Trophoblast cell (in vitro differentiated cells and primary cell): ENCODE data around the gene RIOK3.

Experiments used
- DNase-seq, 2 donors: peaks; one replicate each; pipeline ENCODE4 v3.0.0-alpha.2; 2016
- H2AFZ ChIP-seq: 2 replicates; pipeline ENCODE4 v1.6.1; 2013; ENCODE audit warnings: low read length, moderate library complexity, mild to moderate bottlenecking; ENCODE audit not compliant: insufficient read depth, poor library complexity
- H2AK5ac ChIP-seq: 2 replicates; pipeline ENCODE4 v1.6.1; 2013; ENCODE audit warnings: mild to moderate bottlenecking, low read length
- H2BK120ac ChIP-seq: 2 replicates; pipeline ENCODE4 v1.6.1; 2013; ENCODE audit warnings: low read length, mild to moderate bottlenecking, moderate library complexity; ENCODE audit not compliant: insufficient read depth, poor library complexity
- H2BK12ac ChIP-seq: 2 replicates; pipeline ENCODE4 v1.6.1; 2013; ENCODE audit warnings: mild to moderate bottlenecking, low read length, moderate library complexity
- H2BK5ac ChIP-seq: 2 replicates; pipeline ENCODE4 v1.6.1; 2013; ENCODE audit warnings: low read length, low read depth, moderate library complexity, mild to moderate bottlenecking; ENCODE audit not compliant: poor library complexity
- H3K14ac ChIP-seq: 2 replicates; pipeline ENCODE4 v1.6.1; 2013; ENCODE audit warnings: mild to moderate bottlenecking, low read length
- H3K18ac ChIP-seq: 2 replicates; pipeline ENCODE4 v1.6.1; 2013; ENCODE audit warnings: mild to moderate bottlenecking, low read length
- H3K23ac ChIP-seq: 2 replicates; pipeline ENCODE4 v1.6.1; 2013; ENCODE audit warnings: low read length
- H3K27ac ChIP-seq: 2 replicates; pipeline ENCODE4 v1.5.1; 2013; ENCODE audit warnings: low read depth, mild to moderate bottlenecking, inconsistent platforms, low read length, moderate library complexity
- H3K27me3 ChIP-seq: 2 replicates; pipeline ENCODE4 v1.6.1; 2013; ENCODE audit warnings: inconsistent platforms, mild to moderate bottlenecking, low read length, moderate library complexity; ENCODE audit not compliant: insufficient read depth
- H3K36me3 ChIP-seq, 2 experiments: 1 replicate in 1 of 2; 2 replicates in 1 of 2; pipeline ENCODE4 v1.6.1; 2013; ENCODE audit warnings: low read length in 2 of 2, mild to moderate bottlenecking in 2 of 2, moderate library complexity in 1 of 2; ENCODE audit not compliant: insufficient read depth in 2 of 2, control insufficient read depth in 1 of 2
- H3K4ac ChIP-seq: 2 replicates; pipeline ENCODE4 v1.6.1; 2013; ENCODE audit warnings: low read depth, mild to moderate bottlenecking, low read length, moderate library complexity
- H3K4me1 ChIP-seq, 2 experiments: 1 replicate in 1 of 2; 2 replicates in 1 of 2; pipeline ENCODE4 v1.6.1; 2013; ENCODE audit warnings: low read length in 2 of 2, mild to moderate bottlenecking in 2 of 2, moderate library complexity in 1 of 2; ENCODE audit not compliant: insufficient read depth in 2 of 2, control insufficient read depth in 1 of 2
- H3K4me2 ChIP-seq: 2 replicates; pipeline ENCODE4 v1.6.1; 2013; ENCODE audit warnings: inconsistent platforms, mild to moderate bottlenecking, low read length, moderate library complexity
- H3K4me3 ChIP-seq: 2 replicates; pipeline ENCODE4 v1.5.1; 2013; ENCODE audit warnings: mild to moderate bottlenecking, low read depth, low read length, inconsistent platforms
- H3K79me1 ChIP-seq: one replicate; pipeline ENCODE4 v1.6.1; 2013; ENCODE audit warnings: low read length
- H3K79me2 ChIP-seq: 2 replicates; pipeline ENCODE4 v1.6.1; 2013; ENCODE audit warnings: low read length, mild to moderate bottlenecking; ENCODE audit not compliant: control insufficient read depth, insufficient read depth, poor library complexity
- H3K9ac ChIP-seq: 2 replicates; pipeline ENCODE4 v1.6.1; 2013; ENCODE audit warnings: mild to moderate bottlenecking, low read length
- H3K9me3 ChIP-seq: 2 replicates; pipeline ENCODE4 v1.6.1; 2013; ENCODE audit warnings: low read depth, mild to moderate bottlenecking, control low read depth, inconsistent platforms, low read length; ENCODE audit not compliant: insufficient read depth
- H4K12ac ChIP-seq: 2 replicates; pipeline ENCODE4 v1.6.1; 2013; ENCODE audit warnings: low read depth, mild to moderate bottlenecking, low read length, moderate library complexity
- H4K8ac ChIP-seq: 2 replicates; pipeline ENCODE4 v1.6.1; 2013; ENCODE audit warnings: low read depth, mild to moderate bottlenecking, low read length, moderate library complexity
- H4K91ac ChIP-seq: one replicate; pipeline ENCODE4 v1.6.1; 2013; ENCODE audit warnings: low read depth, mild to moderate bottlenecking, low read length, moderate library complexity
- WGBS: extraction: QIAGEN DNeasy Blood & Tissue Kit; methylation state at CpG from one replicate; pipeline ENCODE4 v1.1.7; 2013; ENCODE audit warnings: missing lambda C conversion rate; ENCODE audit not compliant: insufficient read length, insufficient coverage; ENCODE audit errors: extremely low coverage; 5-methylcytosine and 5-hydroxymethylcytosine counted together

The RIOK3 gene

DNA sequence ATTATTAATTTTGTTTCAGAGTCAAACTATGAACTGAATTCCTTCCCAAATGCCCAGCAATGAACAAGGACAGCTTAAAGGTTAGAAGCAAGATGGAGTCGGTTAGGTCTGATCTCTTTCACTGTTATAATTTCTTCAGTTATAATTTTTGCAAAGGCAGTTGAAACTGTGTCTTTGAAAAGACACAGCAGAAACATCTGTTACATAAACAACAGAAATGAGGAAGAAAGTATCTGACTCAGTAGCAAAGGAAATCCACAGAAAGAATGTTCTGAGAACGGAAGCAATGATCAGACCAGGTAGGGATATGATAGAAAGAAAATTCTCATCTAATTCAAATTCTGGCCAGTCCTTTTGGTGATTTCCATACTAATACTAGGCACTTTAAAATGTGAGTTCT lies 45.0 kb downstream of the RIOK3 start:
- Histone ChIP-seq H2AFZ (no peak overlapping the region), H3K9me3 (no peaks in the 10 kb centered on the region), H3K4me2 (no peak overlapping the region), H3K14ac (no peak overlapping the region), H3K79me1 (peaks cover 3% of the 10 kb centered on the region), H3K27ac (no peak overlapping the region), H3K18ac (no peak overlapping the region), H2BK12ac (no peak overlapping the region), H3K4me3 (no peak overlapping the region), H2BK120ac (no peak overlapping the region), H3K27me3 (no peaks in the 10 kb centered on the region), H3K79me2 (peaks cover 2% of the 10 kb centered on the region), H3K4me1 (no peaks in the 10 kb centered on the region), H4K12ac (no peak overlapping the region), H4K91ac (no peak overlapping the region), H3K36me3 (no peaks in the 10 kb centered on the region), H2AK5ac (no peak overlapping the region), H2BK5ac (no peak overlapping the region), H3K23ac (no peak overlapping the region), H3K9ac (no peak overlapping the region), H4K8ac (no peak overlapping the region), H3K4ac (no peak overlapping the region)
- no peak for DNase-seq
- WGBS, result no CpG with 5 or more reads among the region's 2 CpGs

DNA sequence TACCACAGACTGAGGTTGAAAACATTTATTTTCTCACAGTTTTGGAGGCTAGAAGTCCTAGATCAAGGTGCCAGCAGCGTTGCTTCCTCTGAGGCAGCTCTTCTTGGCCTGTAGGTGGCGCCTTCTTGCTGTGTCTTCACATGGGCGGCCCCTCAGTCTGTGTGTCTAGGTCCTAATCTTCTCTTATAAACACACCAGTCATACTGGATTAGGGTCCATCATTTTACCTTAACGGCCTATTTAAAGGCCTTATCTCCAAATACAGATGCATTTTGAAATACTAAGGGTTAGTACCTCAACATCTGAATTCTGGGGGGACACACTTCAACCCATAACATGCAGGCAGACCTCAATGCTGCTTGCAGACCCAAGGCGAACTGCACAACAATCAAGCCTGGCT lies 45.8 kb downstream of the RIOK3 start:
- no peaks in the 10 kb centered on the region for H3K9me3 ChIP-seq
- no peak overlapping the region for H3K4ac ChIP-seq
- H2AK5ac ChIP-seq, result no peak overlapping the region
- peaks cover 8% of the 10 kb centered on the region for H3K79me1 ChIP-seq
- H2AFZ ChIP-seq, result no peak overlapping the region
- no peak overlapping the region for H3K9ac ChIP-seq
- H3K27ac ChIP-seq, result no peak overlapping the region
- H4K12ac ChIP-seq, result no peak overlapping the region
- H3K79me2 ChIP-seq, result peaks cover 6% of the 10 kb centered on the region
- no peak overlapping the region for H2BK5ac ChIP-seq
- H4K91ac ChIP-seq, result no peak overlapping the region
- H3K4me3 ChIP-seq, result no peak overlapping the region
- no peak overlapping the region for H3K18ac ChIP-seq
- no peak overlapping the region for H2BK12ac ChIP-seq
- WGBS, result no CpG with 5 or more reads among the region's 5 CpGs
- peak; percentile 76 to 89 for DNase-seq
- H3K27me3 ChIP-seq, result no peaks in the 10 kb centered on the region
- no peaks in the 10 kb centered on the region for H3K36me3 ChIP-seq
- H3K23ac ChIP-seq, result no peak overlapping the region
- H3K4me2 ChIP-seq, result no peak overlapping the region
- H4K8ac ChIP-seq, result no peak overlapping the region
- H3K14ac ChIP-seq, result no peak overlapping the region
- no peaks in the 10 kb centered on the region for H3K4me1 ChIP-seq
- no peak overlapping the region for H2BK120ac ChIP-seq

DNA sequence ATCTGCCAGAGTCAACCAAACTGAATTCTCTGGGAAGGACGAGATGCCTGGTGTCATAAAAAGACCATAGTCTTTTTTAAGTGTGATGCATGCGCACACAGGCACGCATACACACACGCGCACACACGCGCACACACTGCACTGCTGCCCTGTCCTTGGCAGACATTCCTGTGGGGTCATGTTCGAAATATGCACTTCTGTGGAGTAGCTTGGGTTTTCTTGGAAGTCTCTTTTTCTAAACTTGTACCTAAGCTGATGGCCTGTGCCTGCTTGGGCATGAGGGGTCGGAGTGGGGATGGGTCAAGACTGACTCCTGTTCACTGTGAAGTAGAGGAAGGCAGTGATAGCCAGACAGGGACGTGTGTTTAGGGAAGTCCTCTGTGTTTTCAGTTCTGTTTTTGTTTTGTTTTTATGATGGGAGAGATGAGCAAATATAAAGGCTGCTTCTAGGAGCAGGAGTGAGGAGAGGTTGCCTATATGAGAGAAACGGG lies 46.2 kb downstream of the RIOK3 start:
- no peak overlapping the region for H3K4me3 ChIP-seq
- peak; percentile 50 to 65 for DNase-seq
- peaks cover 0 to 2% of the 10 kb centered on the region in 2 experiments for H3K4me1 ChIP-seq
- no peak overlapping the region for H3K4ac ChIP-seq
- no peak overlapping the region for H3K23ac ChIP-seq
- H2BK12ac ChIP-seq, result no peak overlapping the region
- no peak overlapping the region for H3K18ac ChIP-seq
- no peak overlapping the region for H3K9ac ChIP-seq
- peaks cover 8% of the 10 kb centered on the region for H3K79me1 ChIP-seq
- WGBS, result 100% methylated on average over 1 of the region's 11 CpGs
- H2BK5ac ChIP-seq, result no peak overlapping the region
- H4K12ac ChIP-seq, result no peak overlapping the region
- H3K4me2 ChIP-seq, result no peak overlapping the region
- H3K79me2 ChIP-seq, result peaks cover 6% of the 10 kb centered on the region
- H3K36me3 ChIP-seq, result no peaks in the 10 kb centered on the region
- no peaks in the 10 kb centered on the region for H3K27me3 ChIP-seq
- H2BK120ac ChIP-seq, result no peak overlapping the region
- no peaks in the 10 kb centered on the region for H3K9me3 ChIP-seq
- no peak overlapping the region for H2AFZ ChIP-seq
- H4K8ac ChIP-seq, result no peak overlapping the region
- no peak overlapping the region for H3K14ac ChIP-seq
- H3K27ac ChIP-seq, result no peak overlapping the region
- no peak overlapping the region for H4K91ac ChIP-seq
- no peak overlapping the region for H2AK5ac ChIP-seq

DNA sequence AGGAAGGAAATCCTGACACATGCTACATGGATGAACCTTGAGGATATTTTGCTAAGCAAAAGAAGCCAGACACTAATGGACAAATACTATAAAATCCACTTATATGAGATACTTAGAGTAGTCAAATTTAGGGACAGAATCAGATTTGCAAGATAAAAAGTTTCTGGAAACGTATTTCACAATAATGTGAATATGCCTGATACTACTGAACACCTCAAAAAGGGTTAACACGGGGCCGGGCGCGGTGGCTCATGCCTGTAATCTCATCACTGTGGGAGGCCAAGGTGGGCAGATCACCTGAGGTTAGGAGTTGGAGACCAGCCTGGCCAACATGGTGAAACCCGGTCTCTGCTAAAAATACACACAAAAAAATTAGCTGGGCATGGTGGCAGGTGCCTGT lies 48.5 kb downstream of the RIOK3 start:
- no peak overlapping the region for H3K14ac ChIP-seq
- H3K79me2 ChIP-seq, result peaks cover 6% of the 10 kb centered on the region
- no peak for DNase-seq
- H3K4me1 ChIP-seq, result peaks cover 0 to 2% of the 10 kb centered on the region in 2 experiments
- H4K91ac ChIP-seq, result no peak overlapping the region
- H4K8ac ChIP-seq, result no peak overlapping the region
- no peak overlapping the region for H3K4me2 ChIP-seq
- H2BK12ac ChIP-seq, result no peak overlapping the region
- H2AFZ ChIP-seq, result no peak overlapping the region
- peaks cover 0 to 3% of the 10 kb centered on the region in 2 experiments for H3K36me3 ChIP-seq
- no peak overlapping the region for H2BK120ac ChIP-seq
- H3K4ac ChIP-seq, result no peak overlapping the region
- no peak overlapping the region for H2AK5ac ChIP-seq
- H3K27ac ChIP-seq, result no peak overlapping the region
- H3K9ac ChIP-seq, result no peak overlapping the region
- H3K18ac ChIP-seq, result no peak overlapping the region
- no peaks in the 10 kb centered on the region for H3K9me3 ChIP-seq
- H3K4me3 ChIP-seq, result no peak overlapping the region
- H2BK5ac ChIP-seq, result no peak overlapping the region
- H4K12ac ChIP-seq, result no peak overlapping the region
- no peak overlapping the region for H3K23ac ChIP-seq
- H3K79me1 ChIP-seq, result peaks cover 8% of the 10 kb centered on the region
- no CpG with 5 or more reads among the region's 6 CpGs for WGBS
- H3K27me3 ChIP-seq, result no peaks in the 10 kb centered on the region
